H9 (cell line): ENCODE results near the gene SNAP47. TPM values are rescaled to one million over a fixed set of nuclear protein-coding genes. Genes with fewer than 3 reads are reported as not detected.
A peak's percentile ranks its signal among the peaks of the same experiment; 100 is the strongest.

Source experiments
- DNase-seq: peaks from one replicate; pipeline ENCODE4 v3.0.0-alpha.2; 2017
- H2AFZ ChIP-seq: one replicate; pipeline ENCODE4 v1.6.1; 2013; ENCODE audit warnings: mild to moderate bottlenecking, low read length, control low read depth, moderate library complexity
- H2AK5ac ChIP-seq: 2 replicates; pipeline ENCODE4 v1.6.1; 2013; ENCODE audit warnings: low read length, control low read depth, mixed read lengths; ENCODE audit not compliant: insufficient read length
- H2BK120ac ChIP-seq: one replicate; pipeline ENCODE4 v1.6.1; 2013; ENCODE audit warnings: low read depth, mild to moderate bottlenecking, low read length, control low read depth, inconsistent platforms; ENCODE audit not compliant: poor library complexity, severe bottlenecking
- H2BK12ac ChIP-seq: 2 replicates; pipeline ENCODE4 v1.6.1; 2013; ENCODE audit warnings: low read length, control low read depth, mixed read lengths, low read depth; ENCODE audit not compliant: insufficient read length
- H2BK15ac ChIP-seq: 2 replicates; pipeline ENCODE4 v1.6.1; 2013; ENCODE audit warnings: low read depth, low read length, control low read depth
- H2BK20ac ChIP-seq: one replicate; pipeline ENCODE4 v1.6.1; 2013; ENCODE audit warnings: low read depth, mild to moderate bottlenecking, low read length, control low read depth, inconsistent platforms; ENCODE audit not compliant: poor library complexity, severe bottlenecking
- H2BK5ac ChIP-seq: 2 replicates; pipeline ENCODE4 v1.6.1; 2013; ENCODE audit warnings: low read length, control low read depth, mixed read lengths; ENCODE audit not compliant: insufficient read length
- H3K14ac ChIP-seq: 2 replicates; pipeline ENCODE4 v1.6.1; 2013; ENCODE audit warnings: low read length, control low read depth; ENCODE audit not compliant: insufficient read depth
- H3K18ac ChIP-seq: 2 replicates; pipeline ENCODE4 v1.6.1; 2013; ENCODE audit warnings: low read depth, mild to moderate bottlenecking, mixed read lengths, low read length, control low read depth; ENCODE audit not compliant: insufficient read length
- H3K23ac ChIP-seq: 2 replicates; pipeline ENCODE4 v1.6.1; 2013; ENCODE audit warnings: low read length, control low read depth, mixed read lengths, low read depth; ENCODE audit not compliant: insufficient read length
- H3K23me2 ChIP-seq: 2 replicates; pipeline ENCODE4 v1.6.1; 2013; ENCODE audit warnings: low read depth, mild to moderate bottlenecking, mixed read lengths, low read length, control low read depth; ENCODE audit not compliant: insufficient read length, poor library complexity, severe bottlenecking
- H3K27ac ChIP-seq: 2 replicates; pipeline ENCODE4 v1.5.1; 2013; ENCODE audit warnings: low read length, control low read depth, mixed read lengths, low read depth; ENCODE audit not compliant: insufficient read length
- H3K27me3 ChIP-seq: 2 replicates; pipeline ENCODE4 v1.6.1; 2013; ENCODE audit warnings: low read length, control low read depth, inconsistent platforms; ENCODE audit not compliant: insufficient read depth
- H3K4ac ChIP-seq: 2 replicates; pipeline ENCODE4 v1.6.1; 2013; ENCODE audit warnings: low read depth, mild to moderate bottlenecking, control low read depth, inconsistent platforms, low read length, moderate library complexity
- H3K4me1 ChIP-seq: 2 replicates; pipeline ENCODE4 v1.6.1; 2013; ENCODE audit warnings: low read length, control low read depth, inconsistent platforms; ENCODE audit not compliant: insufficient read depth
- H3K4me2 ChIP-seq: 2 replicates; pipeline ENCODE4 v1.6.1; 2013; ENCODE audit warnings: low read length, control low read depth, mixed read lengths; ENCODE audit not compliant: insufficient read length, insufficient read depth
- H3K56ac ChIP-seq: 2 replicates; pipeline ENCODE4 v1.6.1; 2013; ENCODE audit warnings: low read depth, mild to moderate bottlenecking, mixed read lengths, low read length, control low read depth; ENCODE audit not compliant: insufficient read length
- H3K79me1 ChIP-seq: 2 replicates; pipeline ENCODE4 v1.6.1; 2013; ENCODE audit warnings: low read depth, mild to moderate bottlenecking, moderate library complexity, low read length, control low read depth, inconsistent platforms; ENCODE audit not compliant: insufficient read depth, poor library complexity, severe bottlenecking
- H3K79me2 ChIP-seq: 2 replicates; pipeline ENCODE4 v1.6.1; 2013; ENCODE audit warnings: low read length, control low read depth, inconsistent platforms; ENCODE audit not compliant: insufficient read depth
- H3K9ac ChIP-seq: 2 replicates; pipeline ENCODE4 v1.6.1; 2013; ENCODE audit warnings: low read length, control low read depth, mixed read lengths; ENCODE audit not compliant: insufficient read length; ENCODE audit errors: extremely low read depth
- H3K9me3 ChIP-seq: one replicate; pipeline ENCODE4 v1.6.1; 2013; ENCODE audit warnings: low read depth, low read length, inconsistent platforms; ENCODE audit not compliant: control insufficient read depth
- H3T11ph ChIP-seq: one replicate; pipeline ENCODE4 v1.6.1; 2013; ENCODE audit warnings: mild to moderate bottlenecking, low read length, control low read depth, inconsistent platforms
- H4K20me1 ChIP-seq: one replicate; pipeline ENCODE4 v1.6.1; 2013; ENCODE audit not compliant: control insufficient read depth, insufficient read length, insufficient read depth
- H4K5ac ChIP-seq: 2 replicates; pipeline ENCODE4 v1.6.1; 2013; ENCODE audit warnings: low read depth, mild to moderate bottlenecking, mixed read lengths, low read length, control low read depth; ENCODE audit not compliant: insufficient read length
- H4K8ac ChIP-seq: replicated peaks from 2 replicates; pipeline ENCODE4 v1.6.1; 2013; ENCODE audit warnings: low read length, control low read depth, mixed read lengths, low read depth; ENCODE audit not compliant: insufficient read length
- H4K91ac ChIP-seq: 2 replicates; pipeline ENCODE4 v1.6.1; 2013; ENCODE audit warnings: low read depth, mild to moderate bottlenecking, moderate library complexity, mixed read lengths, low read length, control low read depth; ENCODE audit not compliant: insufficient read length
- H3K27ac Mint-ChIP-seq, 3 experiments: 2 replicates in 2 of 3; 3 replicates in 1 of 3; pipeline ENCODE4 v1.8.0; 2020 to 2021; ENCODE audit warnings: mixed read lengths in 3 of 3, mild to moderate bottlenecking in 1 of 3, moderate library complexity in 1 of 3
- H3K27me3 Mint-ChIP-seq: 2 replicates; pipeline ENCODE4 v1.8.0; 2021; ENCODE audit warnings: low read depth, mild to moderate bottlenecking, moderate library complexity, mixed read lengths
- H3K36me3 Mint-ChIP-seq, 3 experiments: 2 replicates in 2 of 3; 3 replicates in 1 of 3; pipeline ENCODE4 v1.8.0; 2020 to 2021; ENCODE audit warnings: low read depth in 3 of 3, mixed read lengths in 3 of 3; ENCODE audit not compliant: insufficient read depth in 1 of 3
- H3K4me1 Mint-ChIP-seq, 2 experiments: 2 replicates each; pipeline ENCODE4 v1.8.0; 2020; ENCODE audit warnings: mixed read lengths in 2 of 2
- H3K4me3 Mint-ChIP-seq, 2 experiments: 2 replicates in 1 of 2; 3 replicates in 1 of 2; pipeline ENCODE4 v1.8.0; 2020 to 2021; ENCODE audit warnings: mild to moderate bottlenecking in 2 of 2, mixed read lengths in 2 of 2, moderate library complexity in 1 of 2
- H3K9me3 Mint-ChIP-seq, 2 experiments: 2 replicates in 1 of 2; 3 replicates in 1 of 2; pipeline ENCODE4 v1.8.0; 2020; ENCODE audit warnings: mild to moderate bottlenecking in 2 of 2, mixed read lengths in 2 of 2, moderate library complexity in 1 of 2
- CTCF ChIP-seq: fragments of 200-600 bp; sonication (generic); conservative IDR thresholded peaks from 3 replicates; pipeline ENCODE4 v1.8.0; 2021; ENCODE audit warnings: antibody characterized with exemption, mild to moderate bottlenecking
- WGBS: extraction: QIAGEN DNeasy Blood & Tissue Kit; methylation state at CpG from one replicate; pipeline ENCODE4 v1.1.7; 2013; ENCODE audit warnings: missing lambda C conversion rate, low lambda C conversion rate, mixed read lengths; ENCODE audit not compliant: insufficient read length; ENCODE audit errors: extremely low coverage; 5-methylcytosine and 5-hydroxymethylcytosine counted together
- total RNA-seq: library from RNA; stranded (reverse); gene quantifications from 2 replicates; pipeline ENCODE4 v1.2.1, GENCODE V29; 2021

The SNAP47 gene
- total RNA-seq, 1 experiment from 2014 or later: 44.1 TPM

DNA sequence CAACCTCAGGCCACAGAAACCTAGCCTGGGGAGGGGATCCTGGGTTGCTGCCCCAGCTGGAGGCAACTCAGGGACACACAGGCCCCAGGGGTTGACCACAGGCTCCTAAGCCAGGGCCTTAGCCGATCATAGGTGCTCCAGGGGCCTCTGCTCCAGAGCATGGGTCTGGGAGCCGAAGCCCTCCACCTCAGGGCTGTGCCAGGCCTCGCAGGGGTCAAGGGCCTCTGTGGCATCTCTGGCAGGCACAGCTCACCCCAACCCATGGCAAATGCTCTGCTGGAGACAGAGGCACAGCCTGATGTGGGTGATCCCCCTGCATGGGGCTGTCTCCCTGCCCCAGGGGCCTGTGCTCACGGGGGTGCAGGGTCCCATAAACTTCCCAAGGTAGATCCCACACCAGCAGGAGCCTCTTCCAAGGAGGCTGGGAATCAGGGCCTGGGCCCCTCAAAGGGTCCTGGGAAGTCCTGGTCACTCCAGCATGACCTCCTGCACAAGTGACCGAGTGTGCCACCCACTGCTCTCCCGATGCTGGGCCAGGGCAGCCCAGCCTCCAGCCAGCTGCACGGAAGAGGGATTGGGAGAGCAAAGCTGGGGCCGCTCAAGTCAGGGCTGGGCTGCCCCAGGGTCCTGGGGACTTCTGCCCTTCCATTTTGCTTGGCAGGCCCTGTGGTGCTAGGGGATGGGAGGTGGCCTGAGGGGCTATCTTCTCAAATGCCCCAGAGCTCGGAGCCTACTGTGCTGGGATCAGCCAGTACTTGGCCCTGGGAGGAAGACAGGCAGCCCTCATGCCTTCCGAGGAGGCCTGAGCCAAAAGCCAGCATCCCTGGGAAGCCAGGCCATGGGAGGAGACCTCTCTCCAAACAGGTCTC, 58.1 kb downstream of the SNAP47 start:
- TF ChIP-seq CTCF: no peak
- Histone ChIP-seq H4K91ac (peak overlapping the region; percentile 20), H3K4me1 (no peaks in the 10 kb centered on the region), H3K79me2 (no peaks in the 10 kb centered on the region), H3K4ac (no peak overlapping the region), H3K23me2 (peaks cover 7% of the 10 kb centered on the region), H3K27me3 (peaks cover 2% of the 10 kb centered on the region; the same call in 1 of the 2 replicates), H2AFZ (no peak overlapping the region), H3K79me1 (no peaks in the 10 kb centered on the region), H3K27ac (no peak overlapping the region), H3K18ac (peak overlapping the region; percentile 53), H2BK12ac (no peak overlapping the region), H2BK5ac (no peak overlapping the region), H2AK5ac (no peak overlapping the region), H2BK15ac (no peak overlapping the region), H3K4me2 (no peak overlapping the region), H4K20me1 (no peaks in the 10 kb centered on the region), H4K5ac (no peak overlapping the region), H2BK120ac (no peak overlapping the region), H3K14ac (peak overlapping the region; percentile 23; the same call in 1 of the 2 replicates), H3K56ac (no peak overlapping the region), H3K9me3 (no peaks in the 10 kb centered on the region), H3K9ac (no peak overlapping the region), H2BK20ac (no peak overlapping the region), H3K23ac (no peak overlapping the region), H3T11ph (no peak overlapping the region), H4K8ac (no peak overlapping the region)
- Mint-ChIP-seq H3K9me3 (no peaks in the 10 kb centered on the region), H3K4me3 (no peak overlapping the region), H3K27ac (no peak overlapping the region), H3K27me3 (peaks cover 34% of the 10 kb centered on the region), H3K4me1 (peaks cover 16 to 33% of the 10 kb centered on the region in 2 experiments), H3K36me3 (no peaks in the 10 kb centered on the region)
- WGBS: no CpG with 5 or more reads among the region's 10 CpGs
- no peak for DNase-seq
